DOHH2 (cell line): ENCODE results near the gene ZNF276.
"Not testable (repeated sequence)": the region's sequence is repeated elsewhere in the genome, so short reads cannot be mapped to it uniquely, and the experiment has no call there.

Source experiments
- H3F3A ChIP-seq: fragments of 200-600 bp; sonication (generic), shearing (Covaris generic); 2 replicates; pipeline ENCODE4 v1.6.0; 2016; ENCODE audit warnings: antibody characterized with exemption, mild to moderate bottlenecking; ENCODE audit not compliant: control insufficient read depth, insufficient read depth
- H3K27ac ChIP-seq: fragments of 200-600 bp; sonication (generic); 2 replicates; pipeline ENCODE4 v1.5.1; 2014; ENCODE audit warnings: low read depth, mild to moderate bottlenecking, low read length, moderate library complexity
- H3K27me3 ChIP-seq: fragments of 200-600 bp; sonication (generic); 2 replicates; pipeline ENCODE4 v1.6.1; 2014; ENCODE audit warnings: mild to moderate bottlenecking, low read length, mixed read lengths; ENCODE audit not compliant: control insufficient read depth
- H3K36me3 ChIP-seq: fragments of 200-600 bp; sonication (generic); 2 replicates; pipeline ENCODE4 v1.6.1; 2014; ENCODE audit warnings: mild to moderate bottlenecking, low read length, moderate library complexity, mixed read lengths; ENCODE audit not compliant: control insufficient read depth
- H3K4me1 ChIP-seq: fragments of 200-600 bp; sonication (generic); 2 replicates; pipeline ENCODE4 v1.6.1; 2014; ENCODE audit warnings: mild to moderate bottlenecking, low read length, mixed read lengths; ENCODE audit not compliant: control insufficient read depth
- H3K4me2 ChIP-seq: fragments of 200-600 bp; sonication (generic); 2 replicates; pipeline ENCODE4 v1.6.0; 2014; ENCODE audit warnings: mild to moderate bottlenecking, low read length, moderate library complexity
- H3K4me3 ChIP-seq: fragments of 200-600 bp; sonication (generic); 2 replicates; pipeline ENCODE4 v1.5.1; 2014; ENCODE audit warnings: mild to moderate bottlenecking, low read length, mixed read lengths
- H3K79me2 ChIP-seq: fragments of 200-600 bp; sonication (generic); 2 replicates; pipeline ENCODE4 v1.6.1; 2014; ENCODE audit warnings: mild to moderate bottlenecking, low read length, mixed read lengths; ENCODE audit not compliant: control insufficient read depth
- H3K9me2 ChIP-seq: fragments of 200-600 bp; sonication (generic); replicated peaks from 2 replicates; pipeline ENCODE4 v1.6.1; 2014; ENCODE audit warnings: mild to moderate bottlenecking, low read length, mixed read lengths; ENCODE audit not compliant: control insufficient read depth
- H3K9me3 ChIP-seq: fragments of 200-600 bp; sonication (generic); 2 replicates; pipeline ENCODE4 v1.6.1; 2014; ENCODE audit warnings: antibody characterized with exemption, low read length, mixed read lengths; ENCODE audit not compliant: control insufficient read depth, insufficient read depth
- H4K20me1 ChIP-seq: fragments of 200-600 bp; sonication (generic); 2 replicates; pipeline ENCODE4 v1.6.0; 2014; ENCODE audit warnings: low read depth, mild to moderate bottlenecking, antibody characterized with exemption, low read length, moderate library complexity; ENCODE audit not compliant: control insufficient read depth, insufficient read depth
- EZH2phosphoT487 ChIP-seq: fragments of 200-600 bp; sonication (generic); IDR thresholded peaks from 2 replicates; pipeline ENCODE4 v1.6.1; 2017; ENCODE audit warnings: borderline replicate concordance, mild to moderate bottlenecking, antibody characterized with exemption, low read length, moderate library complexity, mixed read lengths
- TF ChIP-seq, protein P1 (sequence below): fragments of 200-600 bp; sonication (generic); IDR thresholded peaks from one replicate; pipeline ENCODE4 v1.5.1; 2014; ENCODE audit warnings: antibody characterized with exemption, mild to moderate bottlenecking, low read depth, low read length; ENCODE audit not compliant: poor library complexity, severe bottlenecking

ZNF276 gene

DNA sequence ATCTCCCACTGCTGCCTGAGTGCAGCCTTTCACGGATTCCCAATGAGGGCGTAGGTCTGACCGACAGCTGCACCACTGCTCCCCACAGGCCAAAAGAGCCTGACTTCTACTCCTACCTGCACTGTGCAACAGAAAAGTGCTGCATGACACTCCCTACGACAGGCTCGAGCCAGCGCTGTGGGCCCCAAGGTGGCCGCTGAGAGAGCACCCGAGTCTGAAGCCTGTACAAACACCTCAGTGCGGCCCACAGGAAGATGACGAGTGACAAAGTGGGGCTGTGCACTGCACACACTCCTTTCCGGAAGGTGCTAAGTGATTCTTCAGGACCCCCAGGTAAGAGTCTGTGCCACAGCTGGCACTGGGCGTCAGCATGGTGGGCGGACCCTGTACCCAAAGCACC, 53.9 kb downstream of the ZNF276 start:
- Histone ChIP-seq H3K4me3 (no peak overlapping the region), H3K27me3 (no peaks in the 10 kb centered on the region), H3K4me2 (no peak overlapping the region), H3K36me3 (peaks cover 91% of the 10 kb centered on the region), H3K79me2 (peaks cover 14% of the 10 kb centered on the region), H3F3A (no peaks in the 10 kb centered on the region), H3K9me2 (no peaks in the 10 kb centered on the region), H3K27ac (no peak overlapping the region), H3K4me1 (no peaks in the 10 kb centered on the region), H3K9me3 (no peaks in the 10 kb centered on the region), H4K20me1 (no peaks in the 10 kb centered on the region)
- TF ChIP-seq EZH2phosphoT487: no peak
- TF ChIP-seq, protein P1, sequence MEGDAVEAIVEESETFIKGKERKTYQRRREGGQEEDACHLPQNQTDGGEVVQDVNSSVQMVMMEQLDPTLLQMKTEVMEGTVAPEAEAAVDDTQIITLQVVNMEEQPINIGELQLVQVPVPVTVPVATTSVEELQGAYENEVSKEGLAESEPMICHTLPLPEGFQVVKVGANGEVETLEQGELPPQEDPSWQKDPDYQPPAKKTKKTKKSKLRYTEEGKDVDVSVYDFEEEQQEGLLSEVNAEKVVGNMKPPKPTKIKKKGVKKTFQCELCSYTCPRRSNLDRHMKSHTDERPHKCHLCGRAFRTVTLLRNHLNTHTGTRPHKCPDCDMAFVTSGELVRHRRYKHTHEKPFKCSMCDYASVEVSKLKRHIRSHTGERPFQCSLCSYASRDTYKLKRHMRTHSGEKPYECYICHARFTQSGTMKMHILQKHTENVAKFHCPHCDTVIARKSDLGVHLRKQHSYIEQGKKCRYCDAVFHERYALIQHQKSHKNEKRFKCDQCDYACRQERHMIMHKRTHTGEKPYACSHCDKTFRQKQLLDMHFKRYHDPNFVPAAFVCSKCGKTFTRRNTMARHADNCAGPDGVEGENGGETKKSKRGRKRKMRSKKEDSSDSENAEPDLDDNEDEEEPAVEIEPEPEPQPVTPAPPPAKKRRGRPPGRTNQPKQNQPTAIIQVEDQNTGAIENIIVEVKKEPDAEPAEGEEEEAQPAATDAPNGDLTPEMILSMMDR: no peak

DNA sequence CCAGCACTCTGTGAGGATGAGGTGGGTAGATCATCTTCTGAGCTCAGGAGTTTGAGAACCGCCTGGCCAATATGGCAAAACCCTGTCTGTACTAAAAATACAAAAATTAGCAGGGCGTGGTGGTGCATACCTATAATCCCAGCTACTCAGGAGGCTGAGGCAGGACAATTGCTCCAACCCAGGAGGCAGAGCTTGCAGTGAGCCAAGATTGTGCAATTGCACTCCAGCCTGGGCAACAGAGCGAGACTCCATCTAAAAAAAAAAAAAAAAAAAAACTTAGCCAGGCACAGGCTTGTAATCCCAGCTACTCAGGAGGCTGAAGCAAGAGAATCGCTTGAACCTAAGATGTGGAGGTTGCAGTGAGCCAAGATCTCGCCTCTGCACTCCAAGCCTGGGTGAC, 56.9 kb downstream of the ZNF276 start:
- peaks cover 14% of the 10 kb centered on the region for H3K79me2 ChIP-seq
- H3K36me3 ChIP-seq: peaks cover 80% of the 10 kb centered on the region
- H4K20me1 ChIP-seq, H3K9me3 ChIP-seq, H3K27ac ChIP-seq, H3F3A ChIP-seq, H3K4me3 ChIP-seq, H3K4me1 ChIP-seq, H3K27me3 ChIP-seq, H3K4me2 ChIP-seq, H3K9me2 ChIP-seq: not testable (repeated sequence)

GRCh38 chr16:89779231-89779908, 58.0 kb downstream of the ZNF276 start:
- no peaks in the 10 kb centered on the region for H3K27me3 ChIP-seq
- peaks cover 80% of the 10 kb centered on the region for H3K36me3 ChIP-seq
- no peaks in the 10 kb centered on the region; the same call in 1 of the 2 replicates for H3F3A ChIP-seq
- no peaks in the 10 kb centered on the region for H3K4me1 ChIP-seq
- H4K20me1 ChIP-seq: no peaks in the 10 kb centered on the region
- no peak overlapping the region for H3K27ac ChIP-seq
- H3K9me3 ChIP-seq: no peaks in the 10 kb centered on the region
- H3K4me3 ChIP-seq: no peak overlapping the region
- no peaks in the 10 kb centered on the region for H3K9me2 ChIP-seq
- H3K4me2 ChIP-seq: no peak overlapping the region
- H3K79me2 ChIP-seq: peaks cover 13% of the 10 kb centered on the region; the same call in 1 of the 2 replicates
- TF ChIP-seq, protein P1: no peak
- TF ChIP-seq EZH2phosphoT487: no peak

- Histone ChIP-seq H3K27me3 (no peaks in the 10 kb centered on the region), H3K36me3 (peaks cover 83% of the 10 kb centered on the region), H3K4me2 (no peak overlapping the region)
These were observed 58.6 kb downstream of the ZNF276 start for GRCh38 chr16:89779909-89780305.

More at GRCh38 chr16:89779909-89780305, 58.6 kb downstream of the ZNF276 start:
- H3K79me2 ChIP-seq: peaks cover 13% of the 10 kb centered on the region; the same call in 1 of the 2 replicates
- no peaks in the 10 kb centered on the region for H3K9me3 ChIP-seq
- H4K20me1 ChIP-seq: no peaks in the 10 kb centered on the region
- H3K4me3 ChIP-seq: no peak overlapping the region
- H3K4me1 ChIP-seq: no peaks in the 10 kb centered on the region
- H3F3A ChIP-seq: no peaks in the 10 kb centered on the region; the same call in 1 of the 2 replicates
- H3K9me2 ChIP-seq: no peaks in the 10 kb centered on the region
- TF ChIP-seq EZH2phosphoT487: no peak
- TF ChIP-seq, protein P1: no peak
- H3K27ac ChIP-seq: no peak overlapping the region
